Measurements from ENCODE around the gene GTPBP10.

Gene GTPBP10

GRCh38 chr7:90309872-90310271 lies 36.6 kb upstream of the GTPBP10 start:
- Histone ChIP-seq H3K9me2 (replicated peaks; ENCODE audit: insufficient read depth, low read length) (no peaks in the 10 kb centered on the region), H3K4me2 (ENCODE audit: low read depth, low read length) (no peak overlapping the region), H3K27me3 (replicated peaks; ENCODE audit: insufficient read depth, low read length) (no peaks in the 10 kb centered on the region), H3K9ac (ENCODE audit: low read length) (no peak overlapping the region), H3K4me1 (ENCODE audit: low read length) (no peaks in the 10 kb centered on the region), H3K9me3 (replicated peaks; ENCODE audit: insufficient read depth, low read length) (no peaks in the 10 kb centered on the region), H3K36me3 (replicated peaks; ENCODE audit: insufficient read depth, low read length) (no peaks in the 10 kb centered on the region), H3K4me3 (ENCODE audit: low read length) (no peak overlapping the region), H3K79me2 (ENCODE audit: low read length) (no peaks in the 10 kb centered on the region), H4K20me1 (ENCODE audit: insufficient read depth, low read length) (no peaks in the 10 kb centered on the region), H3F3A (ENCODE audit: insufficient read depth, low read length) (no peaks in the 10 kb centered on the region), H3K27ac (ENCODE audit: low read length) (no peak overlapping the region), H2AFZ (ENCODE audit: low read length) (no peak overlapping the region)
- no peak for TF ChIP-seq CTCF (IDR thresholded peaks at IDR 0.05; ENCODE audit: low read length)
- TF ChIP-seq EZH2phosphoT487 (IDR thresholded peaks at IDR 0.05; ENCODE audit: low read length) = no peak
- no peak for TF ChIP-seq EZH2 (optimal IDR thresholded peaks at IDR 0.05; ENCODE audit: low read depth, low read length)
- no peak for DNase-seq

- Histone ChIP-seq H3K4me2 (ENCODE audit: low read depth, low read length) (no peak overlapping the region), H3K27me3 (replicated peaks; ENCODE audit: insufficient read depth, low read length) (no peaks in the 10 kb centered on the region), H3K4me1 (ENCODE audit: low read length) (no peaks in the 10 kb centered on the region), H3K36me3 (replicated peaks; ENCODE audit: insufficient read depth, low read length) (no peaks in the 10 kb centered on the region), H3K9me2 (replicated peaks; ENCODE audit: insufficient read depth, low read length) (no peaks in the 10 kb centered on the region), H4K20me1 (ENCODE audit: insufficient read depth, low read length) (no peaks in the 10 kb centered on the region), H3K79me2 (ENCODE audit: low read length) (no peaks in the 10 kb centered on the region), H3K9me3 (replicated peaks; ENCODE audit: insufficient read depth, low read length) (no peaks in the 10 kb centered on the region), H3K27ac (ENCODE audit: low read length) (no peak overlapping the region), H3K9ac (ENCODE audit: low read length) (no peak overlapping the region), H3F3A (ENCODE audit: insufficient read depth, low read length) (no peaks in the 10 kb centered on the region), H2AFZ (ENCODE audit: low read length) (no peak overlapping the region), H3K4me3 (ENCODE audit: low read length) (no peak overlapping the region)
- TF ChIP-seq EZH2phosphoT487 (IDR thresholded peaks at IDR 0.05; ENCODE audit: low read length) (no peak), EZH2 (optimal IDR thresholded peaks at IDR 0.05; ENCODE audit: low read depth, low read length) (no peak), CTCF (IDR thresholded peaks at IDR 0.05; ENCODE audit: low read length) (no peak)
- no peak for DNase-seq
These were observed 35.3 kb upstream of the GTPBP10 start for GRCh38 chr7:90311175-90311574.

- TF ChIP-seq EZH2phosphoT487 (IDR thresholded peaks at IDR 0.05; ENCODE audit: low read length) (no peak), CTCF (IDR thresholded peaks at IDR 0.05; ENCODE audit: low read length) (peak; percentile 26; the same call in 1 of the 2 replicates)
- Histone ChIP-seq H3K9me2 (replicated peaks; ENCODE audit: insufficient read depth, low read length) (no peaks in the 10 kb centered on the region), H3F3A (ENCODE audit: insufficient read depth, low read length) (no peaks in the 10 kb centered on the region), H3K27me3 (replicated peaks; ENCODE audit: insufficient read depth, low read length) (no peaks in the 10 kb centered on the region), H3K9ac (ENCODE audit: low read length) (no peak overlapping the region), H3K79me2 (ENCODE audit: low read length) (no peaks in the 10 kb centered on the region), H3K9me3 (replicated peaks; ENCODE audit: insufficient read depth, low read length) (no peaks in the 10 kb centered on the region), H3K4me1 (ENCODE audit: low read length) (no peaks in the 10 kb centered on the region), H3K27ac (ENCODE audit: low read length) (no peak overlapping the region), H4K20me1 (ENCODE audit: insufficient read depth, low read length) (no peaks in the 10 kb centered on the region), H3K4me3 (ENCODE audit: low read length) (no peak overlapping the region), H3K36me3 (replicated peaks; ENCODE audit: insufficient read depth, low read length) (no peaks in the 10 kb centered on the region), H3K4me2 (ENCODE audit: low read depth, low read length) (no peak overlapping the region), H2AFZ (ENCODE audit: low read length) (no peak overlapping the region)
- no peak for DNase-seq
These were observed 33.8 kb upstream of the GTPBP10 start for GRCh38 chr7:90312745-90313144.
